Body of pancreas (tissue), 4 donors: Measurements from ENCODE around the gene IRAK3. TPM values are rescaled to one million over a fixed set of nuclear protein-coding genes. Genes with fewer than 3 reads are reported as not detected.
A peak's percentile ranks its signal among the peaks of the same experiment; 100 is the strongest.

Experiments
- ATAC-seq: fragments of 150-250 bp; one replicate; pipeline ENCODE4 v1.9.1; 2016
- DNase-seq, 4 donors: peaks; one replicate each; pipeline ENCODE4 v3.0.0-alpha.2; 2019
- H3K27ac ChIP-seq, 4 donors: fragments of 200-600 bp; sonication (generic); 1 replicate in 3 of 4; 2 replicates in 1 of 4; pipeline versions ENCODE4 v1.5.1 to v1.6.1; 2016 to 2019; ENCODE audit warnings: mild to moderate bottlenecking in 1 of 4, mixed read lengths in 1 of 4, moderate library complexity in 1 of 4
- H3K27me3 ChIP-seq, 2 donors: fragments of 200-600 bp; sonication (generic); one replicate each; pipeline ENCODE4 v1.6.0; 2016; ENCODE audit warnings: mild to moderate bottlenecking in 1 of 2
- H3K36me3 ChIP-seq, 2 donors: fragments of 200-600 bp; sonication (generic); replicated peaks in 1 of 2; 2 replicates each; pipeline ENCODE4 v1.5.1; 2016; ENCODE audit warnings: low read depth in 2 of 2; ENCODE audit not compliant: insufficient read depth in 1 of 2
- H3K4me1 ChIP-seq: fragments of 200-600 bp; sonication (generic); one replicate; pipeline ENCODE4 v1.6.0; 2016
- H3K4me3 ChIP-seq, 2 donors: fragments of 200-600 bp; sonication (generic); 1 replicate in 1 of 2; 2 replicates in 1 of 2; pipeline ENCODE4 v1.5.1; 2016 to 2019
- H3K9me3 ChIP-seq, 3 donors: fragments of 200-600 bp; sonication (generic); 1 replicate in 2 of 3; 2 replicates in 1 of 3; pipeline ENCODE4 v1.5.1; 2016
- POLR2A ChIP-seq, 3 donors: fragments of 450-650 bp; IDR thresholded peaks; one replicate each; pipeline ENCODE4 v1.6.1; 2016; ENCODE audit warnings: antibody characterized with exemption in 3 of 3, mild to moderate bottlenecking in 2 of 3
- WGBS, 2 donors: methylation state at CpG; one replicate each; pipeline ENCODE4 v1.1.5; 2017; 5-methylcytosine and 5-hydroxymethylcytosine counted together
- intact Hi-C: fragments of 100-400 bp; cut with DNase I; formaldehyde crosslinking; loops from one replicate; pipeline ENCODE4 v1.15.1; 2023
- total RNA-seq, 2 donors: library from RNA; depleted of rRNA; stranded (reverse); fragments of >200 nt; gene quantifications; one replicate each; pipeline ENCODE4 v1.1.0, GENCODE V29; 2016
- TF ChIP-seq, protein P1 (sequence below), 7 experiments: fragments of 450-650 bp in 4 of 7; fragments of 200-600 bp in 3 of 7; sonication (generic) in 3 of 7; IDR thresholded peaks; one replicate each; pipeline ENCODE4 v1.5.1; 2016 to 2019; ENCODE audit warnings: antibody characterized with exemption in 7 of 7

The IRAK3 gene
- total RNA-seq, 2 donors from 2014 or later = 6.2 to 6.3 TPM

DNA sequence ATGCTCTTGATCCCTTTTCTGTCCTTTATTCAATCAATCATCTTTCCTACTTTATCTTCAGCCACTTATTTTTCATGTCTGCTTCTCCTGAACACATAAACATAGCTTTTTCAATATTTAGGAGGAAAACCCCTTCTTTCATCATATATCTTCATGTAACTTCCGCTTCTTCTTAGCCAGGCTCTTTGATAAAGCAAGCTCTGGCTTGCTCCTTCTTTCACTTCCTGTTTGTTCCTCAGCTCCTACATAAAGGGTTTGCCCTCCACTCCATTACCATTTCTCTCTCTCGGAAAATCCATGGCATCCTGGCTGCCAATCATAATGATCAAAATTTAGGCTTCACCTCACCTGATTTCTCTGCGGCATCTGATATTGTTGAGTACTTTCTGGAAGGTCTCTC, 79.5 kb downstream of the IRAK3 start:
- Histone ChIP-seq H3K27me3 (no peaks in the 10 kb centered on the region), H3K9me3 (no peaks in the 10 kb centered on the region), H3K4me1 (no peaks in the 10 kb centered on the region), H3K36me3 (no peaks in the 10 kb centered on the region), H3K4me3 (no peak overlapping the region), H3K27ac (no peak overlapping the region)
- TF ChIP-seq, protein P1, sequence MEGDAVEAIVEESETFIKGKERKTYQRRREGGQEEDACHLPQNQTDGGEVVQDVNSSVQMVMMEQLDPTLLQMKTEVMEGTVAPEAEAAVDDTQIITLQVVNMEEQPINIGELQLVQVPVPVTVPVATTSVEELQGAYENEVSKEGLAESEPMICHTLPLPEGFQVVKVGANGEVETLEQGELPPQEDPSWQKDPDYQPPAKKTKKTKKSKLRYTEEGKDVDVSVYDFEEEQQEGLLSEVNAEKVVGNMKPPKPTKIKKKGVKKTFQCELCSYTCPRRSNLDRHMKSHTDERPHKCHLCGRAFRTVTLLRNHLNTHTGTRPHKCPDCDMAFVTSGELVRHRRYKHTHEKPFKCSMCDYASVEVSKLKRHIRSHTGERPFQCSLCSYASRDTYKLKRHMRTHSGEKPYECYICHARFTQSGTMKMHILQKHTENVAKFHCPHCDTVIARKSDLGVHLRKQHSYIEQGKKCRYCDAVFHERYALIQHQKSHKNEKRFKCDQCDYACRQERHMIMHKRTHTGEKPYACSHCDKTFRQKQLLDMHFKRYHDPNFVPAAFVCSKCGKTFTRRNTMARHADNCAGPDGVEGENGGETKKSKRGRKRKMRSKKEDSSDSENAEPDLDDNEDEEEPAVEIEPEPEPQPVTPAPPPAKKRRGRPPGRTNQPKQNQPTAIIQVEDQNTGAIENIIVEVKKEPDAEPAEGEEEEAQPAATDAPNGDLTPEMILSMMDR (IDR thresholded peaks at IDR 0.05) = no peak
- no peak for TF ChIP-seq POLR2A (IDR thresholded peaks at IDR 0.05)
- no peak for DNase-seq
- intact Hi-C loops = no loop called here
- ATAC-seq = no peak
- 47 to 59% methylated on average over 3 of the region's 3 CpGs for WGBS, 2 donors

GRCh38 chr12:66269142-66269541, 80.1 kb downstream of the IRAK3 start:
- Histone ChIP-seq H3K36me3 (no peaks in the 10 kb centered on the region), H3K27me3 (no peaks in the 10 kb centered on the region), H3K4me3 (no peak overlapping the region), H3K9me3 (no peaks in the 10 kb centered on the region), H3K27ac (no peak overlapping the region), H3K4me1 (no peaks in the 10 kb centered on the region)
- no peak for DNase-seq
- intact Hi-C loops = no loop called here
- no peak for ATAC-seq
- no peak for TF ChIP-seq POLR2A (IDR thresholded peaks at IDR 0.05)
- TF ChIP-seq, protein P1 (IDR thresholded peaks at IDR 0.05) = no peak
- 53 to 55% methylated on average over 6 of the region's 6 CpGs for WGBS, 2 donors

DNA sequence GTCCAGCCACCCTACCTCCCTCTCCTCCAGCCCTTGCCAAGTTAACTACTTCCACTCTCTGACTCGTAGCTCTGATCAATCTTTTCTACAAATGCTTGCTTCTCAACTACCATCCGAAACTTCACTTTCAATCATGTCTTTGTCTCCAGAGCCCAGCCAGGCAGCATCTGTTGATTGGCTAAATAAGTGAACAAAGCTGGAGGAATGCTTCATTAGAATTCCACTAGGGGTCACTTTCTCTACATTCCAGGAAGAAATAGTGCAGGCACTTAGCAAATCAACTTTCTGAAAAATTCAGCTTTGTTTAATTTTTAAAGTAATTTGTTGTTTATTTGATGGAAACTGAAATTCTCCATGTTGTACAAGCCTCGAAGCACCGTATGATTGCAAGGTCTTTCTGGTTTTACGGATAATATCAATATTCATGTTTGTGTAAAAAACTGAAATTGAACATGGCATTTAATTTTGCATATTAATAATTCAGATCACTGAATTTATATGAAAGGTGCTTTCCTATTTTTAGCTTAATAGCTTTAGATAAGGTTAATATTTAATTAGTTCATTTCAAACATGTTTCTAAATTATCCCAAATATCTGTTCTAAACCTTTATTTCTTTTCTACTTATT, 80.9 kb downstream of the IRAK3 start:
- no peak overlapping the region for H3K27ac ChIP-seq
- H3K4me1 ChIP-seq = no peaks in the 10 kb centered on the region
- H3K36me3 ChIP-seq = no peaks in the 10 kb centered on the region
- H3K4me3 ChIP-seq = no peak overlapping the region
- 27 to 35% methylated on average over 5 of the region's 5 CpGs for WGBS, 2 donors
- TF ChIP-seq, protein P1 (IDR thresholded peaks at IDR 0.05) = peak; percentile 43 to 69 (median 62)
- TF ChIP-seq POLR2A (IDR thresholded peaks at IDR 0.05) = no peak
- H3K27me3 ChIP-seq = no peaks in the 10 kb centered on the region
- H3K9me3 ChIP-seq = no peaks in the 10 kb centered on the region
- intact Hi-C loops = no loop called here
- DNase-seq (peak in 3 of 4 donors; percentile 10 to 15 (median 10)), ATAC-seq (peak; percentile 65)

DNA sequence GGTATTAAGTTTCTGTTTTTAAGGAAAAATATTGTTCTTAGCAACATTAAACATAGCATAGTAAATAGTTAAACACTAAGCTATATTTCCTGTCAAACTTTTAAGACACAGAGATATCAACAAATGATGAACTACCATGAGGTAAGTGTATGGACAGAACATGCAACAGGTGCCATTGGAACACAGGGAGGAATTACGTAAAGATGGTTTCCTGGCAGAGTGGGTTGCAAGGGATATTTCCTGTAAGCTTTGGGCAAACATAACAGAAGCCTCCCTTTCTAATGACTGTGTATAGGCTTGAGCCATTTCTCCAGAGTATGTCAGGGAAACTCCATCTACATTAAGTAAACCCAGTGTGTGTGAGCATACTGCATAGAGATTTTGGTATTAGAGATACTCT, 81.6 kb downstream of the IRAK3 start:
- intact Hi-C loops = no loop called here
- 73 to 74% methylated on average over 1 of the region's 1 CpG for WGBS, 2 donors

More for the DNA sequence above, 81.6 kb downstream of the IRAK3 start:
- DNase-seq (no peak), ATAC-seq (no peak)
- Histone ChIP-seq H3K36me3 (no peaks in the 10 kb centered on the region), H3K9me3 (no peaks in the 10 kb centered on the region), H3K4me3 (no peak overlapping the region), H3K27ac (no peak overlapping the region), H3K27me3 (no peaks in the 10 kb centered on the region), H3K4me1 (no peaks in the 10 kb centered on the region)
- TF ChIP-seq POLR2A (IDR thresholded peaks at IDR 0.05) = no peak
- TF ChIP-seq, protein P1 (IDR thresholded peaks at IDR 0.05) = no peak
